K562 (cell line): Measurements from ENCODE around the gene NTN3. TPM values are rescaled to one million over a fixed set of nuclear protein-coding genes. Genes with fewer than 3 reads are reported as not detected.
A peak's percentile ranks its signal among the peaks of the same experiment; 100 is the strongest.

Experiments
- CBFA2T2 ChIP-seq: fragments of 450-650 bp; conservative IDR thresholded peaks from 2 replicates; pipeline ENCODE4 v1.6.1; 2017; ENCODE audit warnings: mild to moderate bottlenecking
- CTBP1 ChIP-seq: fragments of 450-650 bp; IDR thresholded peaks from 2 replicates; pipeline ENCODE4 v1.6.1; 2016; ENCODE audit warnings: borderline replicate concordance
- DDX20 ChIP-seq: fragments of 450-650 bp; IDR thresholded peaks from 2 replicates; pipeline ENCODE4 v1.6.1; 2016; ENCODE audit warnings: missing genetic modification characterization, low read depth, mild to moderate bottlenecking, missing compliant biosample characterization, moderate library complexity
- EGR1 ChIP-seq: fragments of 450-650 bp; conservative IDR thresholded peaks from 2 replicates; pipeline ENCODE4 v1.6.1; 2017; ENCODE audit warnings: mild to moderate bottlenecking
- GATA2 ChIP-seq: sonication (generic); formaldehyde crosslinking; IDR thresholded peaks from 2 replicates; pipeline ENCODE4 v1.4.0; 2020; ENCODE audit warnings: mild to moderate bottlenecking, missing genetic modification reagents
- HMG20A ChIP-seq: fragments of 450-650 bp; formaldehyde crosslinking; conservative IDR thresholded peaks from 2 replicates; pipeline ENCODE4 v1.4.0; 2020; ENCODE audit warnings: mild to moderate bottlenecking, mixed read lengths
- HOXB6 ChIP-seq: fragments of 250-450 bp; sonication (Bioruptor Pico); IDR thresholded peaks from 2 replicates; pipeline ENCODE4 v1.5.1; 2022; ENCODE audit warnings: mild to moderate bottlenecking, borderline replicate concordance
- KLF1 ChIP-seq: fragments of 450-650 bp; IDR thresholded peaks from 2 replicates; pipeline ENCODE4 v1.6.1; 2016; ENCODE audit warnings: missing genetic modification characterization, missing compliant biosample characterization
- MAZ ChIP-seq, 2 experiments: fragments of 450-650 bp in 1 of 2; sonication (generic) in 1 of 2; formaldehyde crosslinking; IDR thresholded peaks in 1 of 2; conservative IDR thresholded peaks in 1 of 2; 2 replicates each; pipeline versions ENCODE4 v1.4.0 to v1.5.0; 2020; ENCODE audit warnings: mild to moderate bottlenecking in 1 of 2, missing genetic modification reagents in 1 of 2
- MCM7 ChIP-seq, 2 experiments: fragments of 450-650 bp; IDR thresholded peaks; 2 replicates each; pipeline ENCODE4 v1.6.1; 2016 to 2018
- MED1 ChIP-seq: sonication (generic); formaldehyde crosslinking; IDR thresholded peaks from 2 replicates; pipeline ENCODE4 v1.8.1; 2023; ENCODE audit warnings: missing genetic modification reagents, borderline replicate concordance
- MYC ChIP-seq, 2 experiments: fragments of 250-450 bp in 1 of 2; sonication (Bioruptor Pico) in 1 of 2; IDR thresholded peaks; 2 replicates each; pipeline versions ENCODE4 v1.5.1 to v1.6.1; 2012 to 2021; ENCODE audit warnings: low read depth in 2 of 2, borderline replicate concordance in 1 of 2, improper control_type of control experiment in 1 of 2, low read length in 1 of 2, mild to moderate bottlenecking in 1 of 2, moderate library complexity in 1 of 2
- NCOA6 ChIP-seq: fragments of 450-650 bp; IDR thresholded peaks from 2 replicates; pipeline ENCODE4 v1.6.1; 2017; ENCODE audit warnings: mild to moderate bottlenecking
- NCOR1 ChIP-seq: fragments of 450-650 bp; IDR thresholded peaks from 2 replicates; pipeline ENCODE4 v1.6.1; 2016; ENCODE audit warnings: mild to moderate bottlenecking, moderate library complexity
- RBM39 ChIP-seq: fragments of 200-400 bp; formaldehyde crosslinking; optimal IDR thresholded peaks from 2 replicates; pipeline ENCODE3; 2018; ENCODE audit warnings: low read depth, low read length
- RFX5 ChIP-seq: IDR thresholded peaks from 2 replicates; pipeline ENCODE4 v1.6.1; 2011; ENCODE audit warnings: low read depth, mild to moderate bottlenecking, improper control_type of control experiment, low read length
- SAFB2 ChIP-seq: fragments of 200-400 bp; formaldehyde crosslinking; IDR thresholded peaks from 2 replicates; pipeline ENCODE4 v1.6.1; 2018; ENCODE audit warnings: borderline replicate concordance, low read length, low read depth, moderate library complexity; ENCODE audit not compliant: severe bottlenecking
- SP1 ChIP-seq: sonication (generic); formaldehyde crosslinking; IDR thresholded peaks from 2 replicates; pipeline ENCODE4 v1.8.1; 2022; ENCODE audit warnings: mild to moderate bottlenecking, missing genetic modification reagents
- TRIM28 ChIP-seq: fragments of 450-650 bp; IDR thresholded peaks from 2 replicates; pipeline ENCODE4 v1.6.1; 2017
- USF2 ChIP-seq: sonication (generic); formaldehyde crosslinking; IDR thresholded peaks from 2 replicates; pipeline ENCODE4 v1.5.0; 2020; ENCODE audit warnings: missing genetic modification reagents
- XRCC4 ChIP-seq: IDR thresholded peaks from one replicate; pipeline ENCODE4 v1.6.1; 2011; ENCODE audit not compliant: insufficient read depth, insufficient read length; ENCODE audit errors: extremely low read depth
- ZBTB12 ChIP-seq: fragments of 250-450 bp; sonication (Bioruptor Pico); IDR thresholded peaks from 2 replicates; pipeline ENCODE4 v1.4.0; 2020
- ZBTB9 ChIP-seq: fragments of 450-650 bp; formaldehyde crosslinking; IDR thresholded peaks from 2 replicates; pipeline ENCODE4 v1.4.0; 2020; ENCODE audit warnings: mild to moderate bottlenecking, moderate library complexity
- ZNF232 ChIP-seq: sonication (generic); formaldehyde crosslinking; IDR thresholded peaks from 2 replicates; pipeline ENCODE4 v1.8.0; 2022; ENCODE audit warnings: mild to moderate bottlenecking, missing genetic modification reagents
- ZNF263 ChIP-seq: sonication (generic); formaldehyde crosslinking; IDR thresholded peaks from 2 replicates; pipeline ENCODE4 v1.8.0; 2022; ENCODE audit warnings: mild to moderate bottlenecking, missing genetic modification reagents, borderline replicate concordance
- ZNF384 ChIP-seq: IDR thresholded peaks from 2 replicates; pipeline ENCODE4 v1.6.1; 2012; ENCODE audit warnings: low read depth, low read length, improper control_type of control experiment
- ZNF551 ChIP-seq: fragments of 250-450 bp; sonication (Bioruptor Pico); IDR thresholded peaks from 2 replicates; pipeline ENCODE4 v1.5.0; 2021; ENCODE audit warnings: mild to moderate bottlenecking, moderate library complexity
- polyA plus RNA-seq, 8 experiments: library from polyadenylated mRNA; depleted of rRNA in 4 of 8; stranded (reverse) in 5 of 8; unstranded in 3 of 8; fragments of >200 nt; fragmentation: Nextera tagmentation in 2 of 8; fragmentation: Illumina TruSeq in 1 of 8; extraction: Ambion mirVana in 2 of 8; extraction: Trizol in 1 of 8; gene quantifications; 2 replicates each; pipeline versions ENCODE4 v1.2.1 to v1.2.3, GENCODE V29; 2011 to 2014; ENCODE audit warnings: inconsistent platforms in 1 of 8, missing spikeins in 1 of 8
- total RNA-seq, 7 experiments: library from RNA; depleted of rRNA in 6 of 7; stranded (reverse); fragments of >200 nt in 6 of 7; fragmentation: Illumina TruSeq in 2 of 7; extraction: Trizol in 2 of 7; gene quantifications; 2 replicates each; pipeline versions ENCODE4 v1.2.1 to v1.2.3, GENCODE V29; 2011 to 2021; ENCODE audit warnings: low replicate concordance in 1 of 7
- TF ChIP-seq, protein P1 (sequence below): fragments of 250-450 bp; sonication (Bioruptor Pico); IDR thresholded peaks from 2 replicates; pipeline ENCODE4 v1.8.0; 2021; ENCODE audit warnings: borderline replicate concordance, mild to moderate bottlenecking, moderate library complexity; ENCODE audit not compliant: poor library complexity, severe bottlenecking

NTN3 gene
- total and polyA plus RNA-seq, 9 of the 15 experiments (the other 6 are each of a cell fraction or from before 2014, with no cell fraction given) = not detected

GRCh38 chr16:2497116-2497630, 26.1 kb downstream of the NTN3 start (continued):
- TF ChIP-seq USF2 (CRISPR knock-in tag) (no peak), GATA2 (no peak), ZNF551 (CRISPR knock-in tag) (no peak), ZNF384 (no peak), SP1 (peak; percentile 50; the same call in 1 of the 2 replicates), NCOR1 (peak; percentile 73), MCM7 (IDR thresholded peaks at IDR 0.05) (no peak), XRCC4 (no peak), ZNF232 (CRISPR knock-in tag) (peak; percentile 98), TRIM28 (no peak), MAZ (CRISPR knock-in tag; conservative IDR thresholded peaks at IDR 0.05 in 1 of 2, IDR thresholded peaks at IDR 0.05 in 1 of 2) (peak in 1 of 2 experiments; percentile 71; a peak in 1 of 4 replicates), RFX5 (no peak), ZNF263 (CRISPR knock-in tag) (peak; percentile 55; the same call in 1 of the 2 replicates), CBFA2T2 (no peak), MED1 (no peak), ZBTB9 (CRISPR knock-in tag) (peak; percentile 99), NCOA6 (no peak), HOXB6 (no peak), CTBP1 (peak; percentile 81), DDX20 (no peak), ZBTB12 (CRISPR knock-in tag) (no peak), MYC (IDR thresholded peaks at IDR 0.05; ENCODE audit: low read depth, low read length) (peak; percentile 76), MYC (CRISPR knock-in tag; IDR thresholded peaks at IDR 0.05; ENCODE audit: borderline replicate concordance, low read depth) (no peak; the same call in 1 of the 2 replicates), HMG20A (CRISPR knock-in tag) (no peak), EGR1 (no peak), KLF1 (no peak), SAFB2 (no peak), RBM39 (no peak)
- TF ChIP-seq, protein P1, sequence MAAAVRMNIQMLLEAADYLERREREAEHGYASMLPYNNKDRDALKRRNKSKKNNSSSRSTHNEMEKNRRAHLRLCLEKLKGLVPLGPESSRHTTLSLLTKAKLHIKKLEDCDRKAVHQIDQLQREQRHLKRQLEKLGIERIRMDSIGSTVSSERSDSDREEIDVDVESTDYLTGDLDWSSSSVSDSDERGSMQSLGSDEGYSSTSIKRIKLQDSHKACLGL (CRISPR knock-in tag) = no peak
